Stimulated activated CD4-positive, alpha-beta T cell treated with anti-CD3 and anti-CD28 coated beads, Interleukin-4, amount 100 ng/mL, for 48 hours (primary cell): Measurements from ENCODE around the gene GEMIN2.
A peak's percentile ranks its signal among the peaks of the same experiment; 100 is the strongest.
"Not testable (repeated sequence)": the region's sequence is repeated elsewhere in the genome, so short reads cannot be mapped to it uniquely, and the experiment has no call there.

Source experiments
- DNase-seq, 2 donors: peaks; one replicate each; pipeline ENCODE4 v3.0.0-alpha.2; 2020; ENCODE audit warnings: low read depth in 2 of 2

GEMIN2 gene

GRCh38 chr14:39114073-39114838, at the start of gene GEMIN2:
GEMIN2 (plus strand) TSS chr14:39114323; CDS start chr14:39114339, 16 bp downstream.
- DNase-seq = peak; percentile 90

GRCh38 chr14:39069169-39069805, 44.8 kb upstream of the GEMIN2 start:
- not testable (repeated sequence) for DNase-seq

- DNase-seq = no peak
These were observed 44.2 kb upstream of the GEMIN2 start for GRCh38 chr14:39069923-39070322.

GRCh38 chr14:39071096-39071495, 43.0 kb upstream of the GEMIN2 start:
- no peak for DNase-seq

- DNase-seq = no peak
These were observed 33.2 kb upstream of the GEMIN2 start for GRCh38 chr14:39080886-39081285.

GRCh38 chr14:39083127-39083526, 31.0 kb upstream of the GEMIN2 start:
- no peak for DNase-seq

- no peak for DNase-seq
These were observed 28.2 kb upstream of the GEMIN2 start for GRCh38 chr14:39085933-39086332.

- DNase-seq = no peak
These were observed 26.6 kb upstream of the GEMIN2 start for GRCh38 chr14:39087493-39087892.

- DNase-seq = no peak
These were observed 23.5 kb upstream of the GEMIN2 start for GRCh38 chr14:39090548-39091111.

- DNase-seq = no peak
These were observed 22.4 kb upstream of the GEMIN2 start for GRCh38 chr14:39091716-39092115.

GRCh38 chr14:39094515-39094914, 19.6 kb upstream of the GEMIN2 start:
- no peak for DNase-seq

- peak in 1 of 2 donors; percentile 11 for DNase-seq
These were observed 17.0 kb upstream of the GEMIN2 start for GRCh38 chr14:39097159-39097558.

GRCh38 chr14:39099215-39099614, 14.9 kb upstream of the GEMIN2 start:
- DNase-seq = not testable (repeated sequence)

GRCh38 chr14:39099748-39100147, 14.4 kb upstream of the GEMIN2 start:
- DNase-seq = no peak

- DNase-seq = no peak
These were observed 11.7 kb upstream of the GEMIN2 start for GRCh38 chr14:39102265-39102968.

- DNase-seq = peak; percentile 72 to 82
These were observed 10.9 kb upstream of the GEMIN2 start, which contains the start of gene SEC23A for GRCh38 chr14:39102969-39103957. SEC23A (minus strand) TSS chr14:39103235; CDS start chr14:39096118, 7,117 bp downstream.

GRCh38 chr14:39104078-39104801, 9.9 kb upstream of the GEMIN2 start:
- DNase-seq = not testable (repeated sequence)

GRCh38 chr14:39107591-39107996, 6.5 kb upstream of the GEMIN2 start:
- no peak for DNase-seq

- DNase-seq = no peak
These were observed 5.3 kb upstream of the GEMIN2 start for GRCh38 chr14:39108791-39109190.
